BLaER1 (cell line): ENCODE data around the gene SLC14A1.

Experiments used
- H3K27ac ChIP-seq: shearing (Covaris generic); formaldehyde crosslinking; 2 replicates; pipeline ENCODE4 v1.8.1; 2022
- H3K27me3 ChIP-seq: shearing (Covaris generic); formaldehyde crosslinking; 2 replicates; pipeline ENCODE4 v1.8.1; 2022
- H3K36me3 ChIP-seq: shearing (Covaris generic); formaldehyde crosslinking; 2 replicates; pipeline ENCODE4 v1.8.1; 2022
- H3K4me1 ChIP-seq: shearing (Covaris generic); formaldehyde crosslinking; 2 replicates; pipeline ENCODE4 v1.8.1; 2022
- H3K4me2 ChIP-seq: shearing (Covaris generic); formaldehyde crosslinking; 2 replicates; pipeline ENCODE4 v1.8.1; 2022
- H3K4me3 ChIP-seq: shearing (Covaris generic); formaldehyde crosslinking; 2 replicates; pipeline ENCODE4 v1.8.1; 2022
- H3K9ac ChIP-seq: shearing (Covaris generic); formaldehyde crosslinking; 2 replicates; pipeline ENCODE4 v1.8.1; 2022
- H3K9me3 ChIP-seq: shearing (Covaris generic); formaldehyde crosslinking; 2 replicates; pipeline ENCODE4 v1.8.1; 2022
- H4K20me1 ChIP-seq: shearing (Covaris generic); formaldehyde crosslinking; 2 replicates; pipeline ENCODE4 v1.8.1; 2022
- Cebpa-rat ChIP-seq: shearing (Covaris generic); IDR thresholded peaks from 2 replicates; pipeline ENCODE4 v1.8.1; 2022

The SLC14A1 gene

GRCh38 chr18:45723567-45724355 lies at the start of gene SLC14A1:
Gene SLC14A1 (plus strand): TSS chr18:45724181. CDS start chr18:45730321, 6,140 bp downstream.
- H3K9me3 ChIP-seq, result no peaks in the 10 kb centered on the region
- H3K4me2 ChIP-seq, result no peak within 1 kb of the TSS
- no peak within 1 kb of the TSS for H3K27ac ChIP-seq
- no peak within 1 kb of the TSS for H3K9ac ChIP-seq
- H3K4me3 ChIP-seq, result no peak within 1 kb of the TSS
- no peak for TF ChIP-seq Cebpa-rat
- H3K4me1 ChIP-seq, result no peaks in the 10 kb centered on the region; the same call in 1 of the 2 replicates
- H3K36me3 ChIP-seq, result no peaks in the 10 kb centered on the region
- no peaks in the 10 kb centered on the region for H4K20me1 ChIP-seq
- H3K27me3 ChIP-seq, result no peaks in the 10 kb centered on the region

GRCh38 chr18:45677276-45677807 lies 46.6 kb upstream of the SLC14A1 start:
- Histone ChIP-seq H3K9ac (no peak overlapping the region), H3K27ac (no peak overlapping the region), H3K4me2 (no peak overlapping the region), H3K36me3 (no peaks in the 10 kb centered on the region), H3K4me1 (no peaks in the 10 kb centered on the region), H3K9me3 (no peaks in the 10 kb centered on the region), H4K20me1 (no peaks in the 10 kb centered on the region), H3K27me3 (no peaks in the 10 kb centered on the region), H3K4me3 (no peak overlapping the region)
- no peak for TF ChIP-seq Cebpa-rat

- H3K4me2 ChIP-seq, result no peak overlapping the region
- no peak for TF ChIP-seq Cebpa-rat
- no peak overlapping the region for H3K4me3 ChIP-seq
- no peak overlapping the region for H3K27ac ChIP-seq
- no peaks in the 10 kb centered on the region for H4K20me1 ChIP-seq
- H3K27me3 ChIP-seq, result no peaks in the 10 kb centered on the region
- H3K9me3 ChIP-seq, result peaks cover 3% of the 10 kb centered on the region; the same call in 1 of the 2 replicates
- no peaks in the 10 kb centered on the region for H3K4me1 ChIP-seq
- no peak overlapping the region for H3K9ac ChIP-seq
- no peaks in the 10 kb centered on the region for H3K36me3 ChIP-seq
These were observed 45.5 kb upstream of the SLC14A1 start for GRCh38 chr18:45678441-45678840.

- peaks cover 3% of the 10 kb centered on the region; the same call in 1 of the 2 replicates for H3K9me3 ChIP-seq
- no peaks in the 10 kb centered on the region for H3K4me1 ChIP-seq
- TF ChIP-seq Cebpa-rat, result no peak
- no peak overlapping the region for H3K27ac ChIP-seq
- H3K4me3 ChIP-seq, result no peak overlapping the region
- no peak overlapping the region for H3K4me2 ChIP-seq
- H3K9ac ChIP-seq, result no peak overlapping the region
- H4K20me1 ChIP-seq, result no peaks in the 10 kb centered on the region
- H3K36me3 ChIP-seq, result no peaks in the 10 kb centered on the region
- no peaks in the 10 kb centered on the region for H3K27me3 ChIP-seq
These were observed 45.1 kb upstream of the SLC14A1 start for GRCh38 chr18:45678850-45679249.

- TF ChIP-seq Cebpa-rat, result no peak
- Histone ChIP-seq H3K27me3 (no peaks in the 10 kb centered on the region), H3K4me3 (no peak overlapping the region), H3K27ac (no peak overlapping the region), H3K9me3 (peaks cover 3% of the 10 kb centered on the region; the same call in 1 of the 2 replicates), H3K36me3 (no peaks in the 10 kb centered on the region), H3K4me1 (peaks cover 6% of the 10 kb centered on the region; the same call in 1 of the 2 replicates), H3K9ac (no peak overlapping the region), H3K4me2 (no peak overlapping the region), H4K20me1 (no peaks in the 10 kb centered on the region)
These were observed 43.8 kb upstream of the SLC14A1 start for GRCh38 chr18:45680066-45680690.

- H3K36me3 ChIP-seq, result no peaks in the 10 kb centered on the region
- H3K4me2 ChIP-seq, result no peak overlapping the region
- no peak for TF ChIP-seq Cebpa-rat
- peaks cover 3% of the 10 kb centered on the region; the same call in 1 of the 2 replicates for H3K9me3 ChIP-seq
- H3K4me3 ChIP-seq, result no peak overlapping the region
- no peaks in the 10 kb centered on the region for H3K27me3 ChIP-seq
- peaks cover 26% of the 10 kb centered on the region for H3K4me1 ChIP-seq
- no peaks in the 10 kb centered on the region for H4K20me1 ChIP-seq
- no peak overlapping the region for H3K9ac ChIP-seq
- H3K27ac ChIP-seq, result no peak overlapping the region
These were observed 41.8 kb upstream of the SLC14A1 start for GRCh38 chr18:45682181-45682580.

GRCh38 chr18:45684341-45685115 lies 39.5 kb upstream of the SLC14A1 start:
- Histone ChIP-seq H3K4me2 (no peak overlapping the region), H4K20me1 (no peaks in the 10 kb centered on the region), H3K4me3 (no peak overlapping the region), H3K9ac (no peak overlapping the region), H3K9me3 (peaks cover 3% of the 10 kb centered on the region; the same call in 1 of the 2 replicates), H3K36me3 (no peaks in the 10 kb centered on the region), H3K4me1 (peaks cover 49% of the 10 kb centered on the region), H3K27me3 (no peaks in the 10 kb centered on the region), H3K27ac (no peak overlapping the region)
- TF ChIP-seq Cebpa-rat, result no peak

- peak overlapping the region; percentile 79 for H3K9ac ChIP-seq
- H3K4me2 ChIP-seq, result peak overlapping the region; percentile 98
- H3K4me3 ChIP-seq, result peak overlapping the region; percentile 61
- H3K4me1 ChIP-seq, result peaks cover 55% of the 10 kb centered on the region
- TF ChIP-seq Cebpa-rat, result 0 out of 2 replicates have a peak, but pooled peaks have one; percentile 20
- H3K36me3 ChIP-seq, result no peaks in the 10 kb centered on the region
- H4K20me1 ChIP-seq, result no peaks in the 10 kb centered on the region
- H3K27me3 ChIP-seq, result no peaks in the 10 kb centered on the region
- H3K9me3 ChIP-seq, result peaks cover 3% of the 10 kb centered on the region; the same call in 1 of the 2 replicates
- H3K27ac ChIP-seq, result peak overlapping the region; percentile 90
These were observed 36.9 kb upstream of the SLC14A1 start for GRCh38 chr18:45686891-45687611.

- H3K9ac ChIP-seq, result peak overlapping the region; percentile 79
- H3K27me3 ChIP-seq, result no peaks in the 10 kb centered on the region
- no peaks in the 10 kb centered on the region for H4K20me1 ChIP-seq
- TF ChIP-seq Cebpa-rat, result no peak
- peak overlapping the region; percentile 61 for H3K4me3 ChIP-seq
- H3K27ac ChIP-seq, result peak overlapping the region; percentile 90
- peaks cover 3% of the 10 kb centered on the region; the same call in 1 of the 2 replicates for H3K9me3 ChIP-seq
- peaks cover 55% of the 10 kb centered on the region for H3K4me1 ChIP-seq
- no peaks in the 10 kb centered on the region for H3K36me3 ChIP-seq
- H3K4me2 ChIP-seq, result peak overlapping the region; percentile 98
These were observed 36.4 kb upstream of the SLC14A1 start for GRCh38 chr18:45687621-45688020.
